Measurements from ENCODE around the gene PLEKHM3.
"Not testable (repeated sequence)": the region's sequence is repeated elsewhere in the genome, so short reads cannot be mapped to it uniquely, and the experiment has no call there.

The PLEKHM3 gene

GRCh38 chr2:208036357-208036756, 11.0 kb upstream of the PLEKHM3 start:
- DNase-seq (ENCODE audit: low spot score): no peak

DNA sequence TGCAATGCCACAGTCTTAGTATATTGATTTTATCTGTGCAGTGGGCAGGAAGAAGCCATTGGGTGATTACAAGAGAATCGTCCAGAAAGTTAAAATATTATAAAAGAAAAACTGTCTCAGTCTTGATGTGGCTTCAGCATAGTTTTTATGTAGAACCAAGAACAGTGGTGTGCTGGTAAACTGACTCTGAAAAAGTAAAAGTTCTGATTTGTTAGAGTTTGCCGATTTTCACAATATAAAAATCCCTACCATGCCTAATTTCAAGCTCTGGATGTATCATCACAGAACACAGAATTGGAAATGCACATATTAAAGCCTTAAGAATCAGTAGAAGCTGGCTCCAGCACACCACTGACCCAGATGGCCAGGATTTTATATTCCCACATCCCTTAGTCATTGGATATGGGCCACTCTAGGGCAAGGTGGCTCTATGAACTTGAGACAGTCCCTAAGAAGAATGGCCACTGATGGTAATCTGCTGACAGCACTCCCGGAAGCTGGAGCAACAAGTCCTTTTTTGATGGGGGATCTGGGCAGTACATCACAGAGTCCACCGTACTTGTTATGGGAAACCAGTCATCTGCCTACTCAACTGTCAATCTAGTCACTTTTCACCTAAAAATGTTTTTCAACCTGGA, 9.3 kb upstream of the PLEKHM3 start:
- DNase-seq (ENCODE audit: low spot score): no peak

DNA sequence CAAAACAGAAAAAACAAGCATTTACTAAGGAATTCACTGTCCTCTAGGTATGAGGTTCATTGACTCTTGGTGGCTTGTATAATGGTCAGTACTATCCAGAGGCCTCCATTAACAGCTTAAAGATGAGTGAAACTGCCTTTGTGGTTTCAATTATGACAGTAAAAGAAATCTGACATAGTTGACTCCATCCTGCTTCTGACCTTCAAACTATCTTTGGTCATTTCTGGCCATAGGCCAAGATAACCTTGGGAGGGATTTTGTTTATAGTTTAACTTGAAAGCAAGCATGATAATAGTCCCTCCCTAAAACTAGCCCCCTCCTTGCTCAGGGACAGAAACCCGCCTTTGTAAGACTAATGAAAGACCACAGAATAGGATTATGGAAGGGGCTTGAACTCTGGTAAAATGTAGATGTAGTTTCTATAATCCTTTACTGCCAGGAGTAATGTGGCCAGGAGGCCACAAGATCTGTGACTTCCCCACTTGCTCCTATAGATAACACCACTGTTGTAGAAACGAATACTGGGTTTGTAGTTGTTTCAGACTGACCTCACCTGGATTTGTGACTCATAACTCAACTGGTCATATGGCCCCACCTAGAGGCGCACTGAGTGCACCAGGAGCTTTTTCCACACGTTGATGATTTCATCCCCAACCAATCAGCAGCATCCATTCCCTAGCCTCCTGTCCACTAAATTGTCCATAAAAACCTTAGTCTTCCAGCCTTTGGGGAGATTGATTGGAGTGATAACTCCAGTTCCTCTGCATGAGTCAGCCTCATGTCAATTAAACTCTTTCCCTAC, 8.6 kb upstream of the PLEKHM3 start:
- DNase-seq (ENCODE audit: low spot score): peak; percentile 29

DNA sequence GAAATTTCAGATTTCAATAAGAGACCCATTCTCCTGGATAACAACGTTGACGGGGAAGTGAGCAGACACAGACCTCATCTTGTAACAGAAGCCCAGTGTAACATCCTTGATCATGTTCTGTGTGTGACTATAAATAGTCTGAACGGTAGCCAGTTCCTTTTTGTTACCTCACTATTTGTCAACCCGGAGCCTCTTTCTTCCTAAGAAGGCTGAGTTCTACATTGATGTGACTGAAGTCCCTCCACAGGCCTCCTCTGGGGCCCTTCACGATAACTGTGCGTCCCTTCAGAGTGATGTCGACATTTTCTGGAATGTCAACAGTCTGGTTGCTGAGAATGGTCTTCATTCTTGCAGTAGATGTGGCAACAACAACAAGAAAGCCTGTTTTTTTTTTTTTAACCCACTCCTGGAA, 6.3 kb upstream of the PLEKHM3 start:
- DNase-seq (ENCODE audit: low spot score): no peak

DNA sequence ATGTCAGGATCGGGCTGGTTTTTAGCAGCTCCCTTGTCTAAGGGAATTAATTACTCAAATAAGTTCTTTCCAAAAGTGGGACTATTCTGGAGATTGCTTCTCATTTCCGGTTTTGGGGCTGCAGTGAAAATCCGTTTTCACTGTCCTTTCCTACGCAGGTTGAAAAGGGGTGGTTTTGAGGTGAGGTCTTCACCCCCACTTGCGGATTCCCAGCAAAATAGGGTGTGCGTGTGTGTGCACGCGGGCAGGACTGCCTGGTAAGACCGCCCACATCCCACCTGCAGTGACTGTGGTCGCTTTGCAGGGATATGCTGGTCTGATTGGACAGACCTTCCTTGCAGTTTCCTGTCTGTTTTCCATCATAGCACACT, 472 bp upstream of the PLEKHM3 start:
- DNase-seq (ENCODE audit: low spot score): peak; percentile 17

- DNase-seq (ENCODE audit: low spot score): no peak
Observed at GRCh38 chr2:208024091-208024490, 1.2 kb downstream of the PLEKHM3 start.

DNA sequence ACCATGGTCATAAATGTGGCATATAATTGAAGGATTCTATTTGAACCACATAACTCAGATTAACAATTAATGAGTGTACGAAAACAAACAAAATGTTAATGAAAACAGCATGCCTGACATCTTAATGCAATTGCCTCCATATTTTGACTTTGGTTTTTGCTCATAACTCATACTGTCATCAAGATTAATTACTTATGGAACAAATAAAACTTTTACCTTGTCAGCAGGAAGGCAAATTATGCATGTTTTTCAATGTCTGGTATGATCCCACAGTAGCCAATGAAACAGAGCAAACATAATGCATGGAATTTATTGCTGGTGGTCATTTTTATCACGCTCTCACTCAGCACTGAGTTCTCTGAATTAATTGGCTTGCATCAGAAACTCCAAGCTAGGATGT, 5.1 kb downstream of the PLEKHM3 start:
- no peak for DNase-seq (ENCODE audit: low spot score)

DNA sequence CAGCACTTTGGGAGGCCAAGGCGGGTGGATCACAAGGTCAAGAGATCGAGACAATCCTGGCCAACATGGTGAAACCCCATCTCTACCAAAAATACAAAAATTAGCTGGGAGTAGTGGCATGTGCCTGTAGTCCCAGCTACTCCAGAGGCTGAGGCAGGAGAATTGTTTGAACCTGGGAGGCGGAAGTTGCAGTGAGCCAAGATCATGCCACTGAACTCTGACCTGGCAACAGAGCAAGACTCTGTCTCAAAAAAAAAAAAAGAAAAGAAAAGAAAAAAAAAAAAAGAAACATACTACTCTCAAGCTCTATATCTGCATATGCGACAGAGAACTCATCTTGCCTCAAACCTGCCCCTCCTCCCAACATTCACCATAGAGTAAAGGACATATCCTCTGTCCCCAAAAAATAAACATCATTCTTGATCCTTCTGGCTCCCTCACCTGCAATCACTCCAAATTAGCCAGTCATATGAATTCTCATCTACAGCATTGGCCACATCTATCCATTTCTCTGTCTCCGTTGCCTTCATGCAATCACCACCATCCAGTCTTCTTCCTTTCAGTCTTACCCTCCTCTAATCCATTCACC, 7.1 kb downstream of the PLEKHM3 start:
- not testable (repeated sequence) for DNase-seq (ENCODE audit: low spot score)

GRCh38 chr2:208017721-208018120, 7.6 kb downstream of the PLEKHM3 start:
- DNase-seq (ENCODE audit: low spot score): no peak

- no peak for DNase-seq (ENCODE audit: low spot score)
Observed at GRCh38 chr2:208015475-208015874, 9.9 kb downstream of the PLEKHM3 start.

DNA sequence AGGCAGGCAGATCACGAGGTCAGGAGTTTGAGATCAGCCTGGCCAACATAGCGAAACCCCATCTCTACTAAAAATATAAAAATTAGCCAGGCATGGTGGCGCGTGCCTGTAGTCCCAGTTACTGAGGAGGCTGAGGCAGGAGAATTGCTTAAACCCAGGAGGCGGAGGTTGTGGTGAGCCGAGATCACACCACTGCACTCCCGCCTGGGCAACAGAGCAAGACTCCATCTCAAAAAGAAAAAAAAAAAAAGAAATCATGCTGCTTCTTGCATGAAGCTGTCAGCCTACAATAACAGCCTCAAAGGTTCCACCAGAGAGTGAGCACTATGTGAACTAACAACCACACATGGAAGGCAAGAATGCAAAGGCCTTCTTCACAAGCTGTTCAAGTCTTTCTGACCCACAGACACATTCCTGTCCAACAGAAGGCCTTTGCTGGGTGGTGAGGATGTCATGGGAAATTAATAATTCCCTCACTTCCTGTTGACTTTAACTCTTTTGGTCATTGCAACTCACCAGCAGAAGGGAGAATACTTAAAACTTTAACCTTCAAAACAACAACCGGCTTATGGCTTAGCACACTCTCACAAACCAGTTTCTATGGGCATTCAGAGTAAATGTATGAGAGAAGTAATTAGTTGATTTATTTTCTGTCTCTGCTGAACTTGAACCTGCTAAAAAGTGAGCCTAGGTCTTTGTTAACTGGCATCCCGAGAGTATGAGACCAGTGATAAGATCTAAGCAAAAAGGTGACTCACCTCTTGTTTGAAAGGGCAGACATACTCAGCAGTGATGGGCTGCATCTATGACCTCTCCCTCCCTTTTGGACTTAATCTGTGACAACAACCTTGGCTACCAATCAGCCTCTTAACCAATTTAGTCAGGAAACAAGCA, 11.8 kb downstream of the PLEKHM3 start:
- DNase-seq (ENCODE audit: low spot score): peak; percentile 19

- no peak for DNase-seq (ENCODE audit: low spot score)
Observed at GRCh38 chr2:208012449-208012848, 12.9 kb downstream of the PLEKHM3 start.

GRCh38 chr2:208010506-208010905, 14.8 kb downstream of the PLEKHM3 start:
- DNase-seq (ENCODE audit: low spot score): no peak

GRCh38 chr2:208006833-208007232, 18.5 kb downstream of the PLEKHM3 start:
- no peak for DNase-seq (ENCODE audit: low spot score)

GRCh38 chr2:208006337-208006736, 19.0 kb downstream of the PLEKHM3 start:
- DNase-seq (ENCODE audit: low spot score): no peak

DNA sequence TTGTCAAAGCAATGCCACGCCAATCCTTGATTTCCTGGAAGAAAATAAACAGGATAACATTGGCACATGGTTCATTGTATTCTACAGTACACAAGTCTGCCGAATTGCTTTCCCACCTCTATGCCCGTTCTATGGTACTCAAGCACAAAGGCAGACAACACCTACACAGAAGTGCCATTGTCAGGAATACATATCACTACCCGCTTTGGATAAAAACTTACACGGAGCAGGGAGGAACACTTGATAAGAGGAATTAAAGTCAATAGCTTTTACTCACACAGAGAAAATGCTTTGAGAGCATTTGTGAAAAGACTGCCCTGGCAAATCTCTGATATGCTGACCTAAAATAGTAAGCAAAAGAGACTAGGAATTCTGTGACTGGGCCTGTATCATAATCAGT, 23.4 kb downstream of the PLEKHM3 start:
- DNase-seq (ENCODE audit: low spot score): no peak

- no peak for DNase-seq (ENCODE audit: low spot score)
Observed at GRCh38 chr2:208000701-208001395, 24.5 kb downstream of the PLEKHM3 start.

GRCh38 chr2:207996848-207997247, 28.5 kb downstream of the PLEKHM3 start:
- DNase-seq (ENCODE audit: low spot score): no peak

GRCh38 chr2:207995887-207996286, 29.4 kb downstream of the PLEKHM3 start:
- DNase-seq (ENCODE audit: low spot score): no peak

GRCh38 chr2:207993151-207993763, 32.1 kb downstream of the PLEKHM3 start:
- DNase-seq (ENCODE audit: low spot score): no peak

DNA sequence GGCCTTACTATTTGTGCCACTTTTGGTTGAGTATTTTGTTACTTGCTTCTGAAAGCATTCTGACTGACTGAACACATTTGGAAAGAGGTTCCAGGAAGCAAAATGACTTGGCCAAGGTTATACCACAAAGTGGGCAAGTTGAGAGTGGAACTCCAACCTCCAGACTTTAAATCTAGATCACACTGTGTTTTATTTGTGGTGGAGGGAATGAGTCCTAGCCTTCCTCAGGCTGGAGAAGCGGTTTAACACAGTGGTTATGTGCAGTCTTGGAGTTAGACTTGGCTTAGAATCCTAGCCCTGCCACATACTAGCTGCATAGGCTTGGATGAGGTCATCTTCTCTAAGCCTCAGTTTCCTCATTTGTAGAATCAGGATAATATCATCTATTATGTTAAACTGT, 33.4 kb downstream of the PLEKHM3 start:
- no peak for DNase-seq (ENCODE audit: low spot score)

All from CD4-positive, alpha-beta T cell treated with Interleukin-15 for 4 hours (primary cell).